RWPE2 (cell line): ENCODE measurements around the gene PRPF19.

Experiments used
- ATAC-seq: fragments of 200-7000 bp; cut with Tn5 transposase; 3 replicates; pipeline ENCODE4 v1.9.1; 2021; ENCODE audit warnings: low read depth
- DNase-seq: peaks from one replicate; pipeline ENCODE4 v3.0.0-alpha.2; 2020; ENCODE audit warnings: low spot score
- H3K27ac ChIP-seq: fragments of 450-650 bp; 2 replicates; pipeline ENCODE4 v1.5.1; 2017; ENCODE audit warnings: mild to moderate bottlenecking; ENCODE audit not compliant: poor library complexity, severe bottlenecking
- H3K27me3 ChIP-seq: fragments of 250-450 bp; sonication (Bioruptor Pico); 2 replicates; pipeline ENCODE4 v1.5.1; 2021; ENCODE audit warnings: mild to moderate bottlenecking, moderate library complexity; ENCODE audit not compliant: insufficient read depth, poor library complexity, severe bottlenecking
- H3K36me3 ChIP-seq: fragments of 250-450 bp; sonication (Bioruptor Pico); 2 replicates; pipeline ENCODE4 v1.5.1; 2020; ENCODE audit warnings: low read depth, mild to moderate bottlenecking, moderate library complexity
- H3K4me1 ChIP-seq: fragments of 250-450 bp; sonication (Bioruptor Pico); 2 replicates; pipeline ENCODE4 v1.5.1; 2021; ENCODE audit warnings: mild to moderate bottlenecking, moderate library complexity; ENCODE audit not compliant: insufficient read depth, poor library complexity, severe bottlenecking
- H3K4me3 ChIP-seq: fragments of 250-450 bp; sonication (Bioruptor Pico); 2 replicates; pipeline ENCODE4 v1.5.1; 2021; ENCODE audit warnings: mild to moderate bottlenecking, moderate library complexity; ENCODE audit not compliant: severe bottlenecking
- H3K9me3 ChIP-seq: fragments of 250-450 bp; sonication (Bioruptor Pico); 2 replicates; pipeline ENCODE4 v1.5.1; 2021; ENCODE audit warnings: mild to moderate bottlenecking, moderate library complexity; ENCODE audit not compliant: severe bottlenecking
- CTCF ChIP-seq: fragments of 450-650 bp; IDR thresholded peaks from one replicate; pipeline ENCODE4 v1.5.1; 2017; ENCODE audit warnings: mild to moderate bottlenecking, moderate library complexity; ENCODE audit not compliant: poor library complexity, severe bottlenecking

PRPF19 gene

GRCh38 chr11:60913793-60914632 is 7.6 kb upstream of the PRPF19 start, which contains the start of gene TMEM109:
Gene TMEM109, plus strand, starts transcription at chr11:60914158. Its CDS starts 5,536 bp downstream, at chr11:60919694.
- Histone ChIP-seq H3K4me3 (peak within 1 kb of the TSS; percentile 51), H3K27me3 (no peaks in the 10 kb centered on the region), H3K27ac (peak within 1 kb of the TSS; percentile 65), H3K36me3 (peaks cover 4% of the 10 kb centered on the region; the same call in 1 of the 2 replicates), H3K4me1 (peaks cover 19% of the 10 kb centered on the region), H3K9me3 (no peaks in the 10 kb centered on the region)
- peak; percentile 82 for DNase-seq
- TF ChIP-seq CTCF = no peak
- peak; percentile 74 for ATAC-seq

GRCh38 chr11:60912851-60913528 is 6.6 kb upstream of the PRPF19 start:
- Histone ChIP-seq H3K27ac (peak overlapping the region; percentile 65), H3K27me3 (no peaks in the 10 kb centered on the region), H3K4me3 (peak overlapping the region; percentile 51), H3K36me3 (peaks cover 4% of the 10 kb centered on the region; the same call in 1 of the 2 replicates), H3K9me3 (no peaks in the 10 kb centered on the region), H3K4me1 (peaks cover 15% of the 10 kb centered on the region)
- TF ChIP-seq CTCF = no peak
- ATAC-seq (no peak), DNase-seq (no peak)

GRCh38 chr11:60912223-60912850 is 6.0 kb upstream of the PRPF19 start:
- ATAC-seq = no peak
- Histone ChIP-seq H3K9me3 (no peaks in the 10 kb centered on the region), H3K4me3 (no peak overlapping the region), H3K27me3 (no peaks in the 10 kb centered on the region), H3K4me1 (peaks cover 14% of the 10 kb centered on the region), H3K27ac (no peak overlapping the region), H3K36me3 (peaks cover 4% of the 10 kb centered on the region; the same call in 1 of the 2 replicates)
- DNase-seq = no peak
- TF ChIP-seq CTCF = no peak

- ATAC-seq = no peak
- Histone ChIP-seq H3K36me3 (no peaks in the 10 kb centered on the region), H3K4me3 (no peak overlapping the region), H3K9me3 (no peaks in the 10 kb centered on the region), H3K4me1 (peaks cover 3% of the 10 kb centered on the region), H3K27me3 (no peaks in the 10 kb centered on the region), H3K27ac (no peak overlapping the region)
- no peak for DNase-seq
- TF ChIP-seq CTCF = no peak
Measured at GRCh38 chr11:60910711-60911380, 4.5 kb upstream of the PRPF19 start.
